ENCODE measurements around the gene RGL2.

Gene RGL2

GRCh38 chr6:33323623-33323948 is 24.8 kb upstream of the RGL2 start:
- H3K27me3 ChIP-seq (ENCODE audit: low read depth, low read length): no peaks in the 10 kb centered on the region
- 0 out of 2 replicates have a peak overlapping the region, but pooled peaks have one; percentile 19 for H2AFZ ChIP-seq (ENCODE audit: low read depth, low read length)
- H3K36me3 ChIP-seq (replicated peaks; ENCODE audit: low read depth, low read length): peaks cover 29% of the 10 kb centered on the region
- no peak for TF ChIP-seq CTCF (IDR thresholded peaks at IDR 0.05; ENCODE audit: low read depth, low read length)
- no peak for TF ChIP-seq EZH2phosphoT487 (IDR thresholded peaks at IDR 0.05; ENCODE audit: low read depth)
- peak overlapping the region; percentile 95 for H3K4me2 ChIP-seq (ENCODE audit: low read length)
- H4K20me1 ChIP-seq (ENCODE audit: insufficient read depth, low read length): no peaks in the 10 kb centered on the region
- H3K27ac ChIP-seq (ENCODE audit: low read length): peak overlapping the region; percentile 92
- H3K9ac ChIP-seq (ENCODE audit: low read length): peak overlapping the region; percentile 93
- H3K79me2 ChIP-seq (ENCODE audit: low read length): peaks cover 36% of the 10 kb centered on the region
- H3K9me3 ChIP-seq (ENCODE audit: insufficient read depth, low read length): no peaks in the 10 kb centered on the region
- peak overlapping the region; percentile 91 for H3K4me3 ChIP-seq (ENCODE audit: low read length)
- peaks cover 14% of the 10 kb centered on the region for H3K4me1 ChIP-seq (ENCODE audit: low read length)

GRCh38 chr6:33321227-33321626 is 22.5 kb upstream of the RGL2 start:
- peaks cover 30% of the 10 kb centered on the region for H3K36me3 ChIP-seq (replicated peaks; ENCODE audit: low read depth, low read length)
- no peak overlapping the region for H2AFZ ChIP-seq (ENCODE audit: low read depth, low read length)
- H3K9ac ChIP-seq (ENCODE audit: low read length): no peak overlapping the region
- TF ChIP-seq CTCF (IDR thresholded peaks at IDR 0.05; ENCODE audit: low read depth, low read length) (no peak), EZH2phosphoT487 (IDR thresholded peaks at IDR 0.05; ENCODE audit: low read depth) (no peak)
- peaks cover 24% of the 10 kb centered on the region for H3K4me1 ChIP-seq (ENCODE audit: low read length)
- H3K4me2 ChIP-seq (ENCODE audit: low read length): peak overlapping the region; percentile 96
- H3K9me3 ChIP-seq (ENCODE audit: insufficient read depth, low read length): no peaks in the 10 kb centered on the region
- H3K27me3 ChIP-seq (ENCODE audit: low read depth, low read length): no peaks in the 10 kb centered on the region
- no peaks in the 10 kb centered on the region for H4K20me1 ChIP-seq (ENCODE audit: insufficient read depth, low read length)
- peak overlapping the region; percentile 91; the same call in 1 of the 2 replicates for H3K4me3 ChIP-seq (ENCODE audit: low read length)
- H3K79me2 ChIP-seq (ENCODE audit: low read length): peaks cover 36% of the 10 kb centered on the region
- H3K27ac ChIP-seq (ENCODE audit: low read length): no peak overlapping the region

GRCh38 chr6:33320315-33321181 is 21.8 kb upstream of the RGL2 start:
- Histone ChIP-seq H3K9ac (ENCODE audit: low read length) (no peak overlapping the region), H3K27ac (ENCODE audit: low read length) (no peak overlapping the region)

More at GRCh38 chr6:33320315-33321181, 21.8 kb upstream of the RGL2 start:
- H4K20me1 ChIP-seq (ENCODE audit: insufficient read depth, low read length): no peaks in the 10 kb centered on the region
- no peak overlapping the region for H3K4me3 ChIP-seq (ENCODE audit: low read length)
- H3K36me3 ChIP-seq (replicated peaks; ENCODE audit: low read depth, low read length): peaks cover 30% of the 10 kb centered on the region
- H3K27me3 ChIP-seq (ENCODE audit: low read depth, low read length): no peaks in the 10 kb centered on the region
- TF ChIP-seq CTCF (IDR thresholded peaks at IDR 0.05; ENCODE audit: low read depth, low read length): no peak
- no peak for TF ChIP-seq EZH2phosphoT487 (IDR thresholded peaks at IDR 0.05; ENCODE audit: low read depth)
- H3K9me3 ChIP-seq (ENCODE audit: insufficient read depth, low read length): no peaks in the 10 kb centered on the region
- H3K79me2 ChIP-seq (ENCODE audit: low read length): peaks cover 36% of the 10 kb centered on the region
- H2AFZ ChIP-seq (ENCODE audit: low read depth, low read length): no peak overlapping the region
- no peak overlapping the region for H3K4me2 ChIP-seq (ENCODE audit: low read length)
- peaks cover 27% of the 10 kb centered on the region for H3K4me1 ChIP-seq (ENCODE audit: low read length)
